ENCODE results near the gene TPGS1.

The TPGS1 gene

DNA sequence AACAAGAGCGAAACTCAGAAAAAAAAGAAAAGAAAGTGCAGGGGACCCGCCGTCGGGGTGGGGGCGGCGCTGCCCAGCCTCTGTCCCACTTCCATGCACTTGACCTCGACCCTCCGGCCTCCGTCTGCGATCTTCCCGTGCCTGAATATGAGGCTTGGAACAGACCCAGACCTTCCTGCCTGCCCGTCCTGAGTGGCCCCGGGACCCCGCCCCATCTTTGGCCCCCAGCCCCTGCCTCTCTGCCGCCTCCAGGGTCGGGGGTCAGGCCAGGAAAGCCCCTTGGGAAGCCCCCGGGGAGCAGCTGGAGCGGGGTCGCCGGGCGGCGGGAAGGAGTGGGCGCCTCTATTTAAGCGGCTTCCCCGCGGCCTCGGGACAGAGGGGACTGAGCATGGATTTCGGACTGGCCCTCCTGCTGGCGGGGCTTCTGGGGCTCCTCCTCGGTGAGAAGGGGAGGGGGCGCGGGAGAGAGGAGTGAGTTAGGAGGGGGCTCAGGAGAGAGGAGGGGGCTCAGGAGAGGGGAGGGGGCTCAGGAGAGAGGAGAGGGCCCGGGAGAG lies 11.1 kb upstream of the TPGS1 start, which contains the start of gene MADCAM1:
Gene MADCAM1 (plus strand): TSS at position 375 of the 554 bp plus-strand sequence. CDS start 14 bp downstream, at position 389.
- DNase-seq = no peak

DNA sequence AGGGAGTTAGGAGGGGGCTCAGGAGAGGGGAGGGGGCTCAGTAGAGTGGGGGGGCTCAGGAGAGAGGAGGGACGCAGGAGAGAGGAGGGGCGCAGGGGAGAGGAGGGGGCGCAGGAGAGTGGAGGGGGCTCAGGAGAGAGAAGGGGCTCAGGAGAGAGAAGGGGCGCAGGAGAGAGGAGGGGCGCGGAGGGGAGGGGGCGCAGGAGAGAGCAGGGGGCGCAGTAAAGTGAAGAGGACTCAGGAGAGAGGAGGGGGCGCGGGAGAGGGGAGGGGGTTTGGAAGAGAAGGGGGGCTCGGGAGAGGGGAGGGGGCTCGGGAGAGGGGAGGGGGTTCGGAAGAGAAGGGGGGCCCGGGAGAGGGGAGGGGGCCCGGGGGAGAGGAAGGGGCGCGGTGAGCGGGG lies 10.3 kb upstream of the TPGS1 start:
- DNase-seq = no peak

DNA sequence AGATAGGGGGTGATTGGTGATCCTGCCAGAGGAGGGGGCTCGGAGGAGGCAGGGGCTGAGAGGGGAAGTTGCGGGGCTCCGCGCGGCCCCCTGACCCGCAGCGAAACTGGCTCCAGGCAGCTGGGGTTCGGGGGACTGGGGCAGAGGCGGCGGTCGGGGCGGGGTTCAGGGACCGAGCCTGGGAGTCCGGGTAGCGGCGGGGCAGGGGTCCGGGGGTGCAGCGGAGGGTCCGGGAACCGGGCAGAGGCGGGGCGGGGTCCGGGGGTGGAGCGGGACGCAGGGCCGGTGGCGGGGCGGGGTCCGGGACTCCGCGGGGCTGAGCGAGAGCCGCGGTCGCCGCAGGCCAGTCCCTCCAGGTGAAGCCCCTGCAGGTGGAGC lies 9.8 kb upstream of the TPGS1 start:
- no peak for DNase-seq

DNA sequence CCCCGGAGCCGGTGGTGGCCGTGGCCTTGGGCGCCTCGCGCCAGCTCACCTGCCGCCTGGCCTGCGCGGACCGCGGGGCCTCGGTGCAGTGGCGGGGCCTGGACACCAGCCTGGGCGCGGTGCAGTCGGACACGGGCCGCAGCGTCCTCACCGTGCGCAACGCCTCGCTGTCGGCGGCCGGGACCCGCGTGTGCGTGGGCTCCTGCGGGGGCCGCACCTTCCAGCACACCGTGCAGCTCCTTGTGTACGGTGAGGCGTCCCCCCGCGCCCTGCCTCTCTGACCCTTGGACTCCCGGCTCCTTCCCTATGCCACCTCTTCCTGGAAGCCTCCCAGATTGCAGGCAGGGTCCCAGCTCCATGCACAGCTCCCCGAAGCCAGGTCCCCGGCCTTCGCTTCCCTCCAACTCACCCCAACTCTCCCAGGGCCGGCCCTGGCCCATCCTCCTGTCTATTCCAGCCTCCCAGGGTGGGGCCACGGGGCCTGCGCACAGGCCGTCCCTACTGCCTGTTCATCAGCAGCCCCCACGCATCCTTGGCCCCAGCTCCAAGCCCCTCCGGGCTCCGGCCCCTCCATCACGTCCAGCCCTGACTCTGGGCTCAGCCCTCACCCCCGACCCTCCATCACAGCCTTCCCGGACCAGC lies 9.3 kb upstream of the TPGS1 start:
- no peak for DNase-seq

DNA sequence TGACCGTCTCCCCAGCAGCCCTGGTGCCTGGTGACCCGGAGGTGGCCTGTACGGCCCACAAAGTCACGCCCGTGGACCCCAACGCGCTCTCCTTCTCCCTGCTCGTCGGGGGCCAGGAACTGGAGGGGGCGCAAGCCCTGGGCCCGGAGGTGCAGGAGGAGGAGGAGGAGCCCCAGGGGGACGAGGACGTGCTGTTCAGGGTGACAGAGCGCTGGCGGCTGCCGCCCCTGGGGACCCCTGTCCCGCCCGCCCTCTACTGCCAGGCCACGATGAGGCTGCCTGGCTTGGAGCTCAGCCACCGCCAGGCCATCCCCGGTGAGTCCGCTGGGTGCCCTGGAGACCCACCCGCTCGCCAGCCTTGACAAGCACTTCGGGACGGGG lies 8.8 kb upstream of the TPGS1 start:
- no peak for DNase-seq

DNA sequence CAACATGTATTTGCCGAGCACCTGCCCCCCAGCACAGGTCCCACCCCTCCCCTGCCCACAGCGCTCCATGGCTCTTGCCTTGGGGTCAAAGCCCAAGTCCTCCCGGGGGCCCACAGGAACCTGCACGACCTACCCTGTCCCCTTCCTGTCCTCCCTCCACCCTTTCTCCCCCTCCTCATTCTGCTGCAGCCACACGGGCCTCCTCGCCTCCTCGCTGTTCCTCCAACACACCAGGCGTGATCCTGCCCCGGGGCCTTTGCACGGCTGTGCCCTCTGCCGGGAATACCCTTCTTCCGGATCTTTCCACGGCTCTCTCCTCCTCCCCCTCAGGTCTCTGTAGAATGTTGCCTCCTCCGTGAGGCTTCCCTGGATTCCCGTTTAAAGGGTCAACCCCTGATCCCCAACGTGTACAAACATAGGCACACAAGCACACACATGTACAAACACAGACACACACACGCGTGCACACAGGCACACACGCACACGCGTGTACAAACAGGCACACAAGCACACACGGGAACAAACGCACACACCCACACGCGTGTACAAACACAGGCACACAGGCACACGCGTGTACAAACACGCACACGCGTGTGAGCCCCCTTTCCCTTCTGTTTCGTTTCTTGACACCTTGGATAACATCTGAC lies 8.2 kb upstream of the TPGS1 start:
- no peak for DNase-seq

DNA sequence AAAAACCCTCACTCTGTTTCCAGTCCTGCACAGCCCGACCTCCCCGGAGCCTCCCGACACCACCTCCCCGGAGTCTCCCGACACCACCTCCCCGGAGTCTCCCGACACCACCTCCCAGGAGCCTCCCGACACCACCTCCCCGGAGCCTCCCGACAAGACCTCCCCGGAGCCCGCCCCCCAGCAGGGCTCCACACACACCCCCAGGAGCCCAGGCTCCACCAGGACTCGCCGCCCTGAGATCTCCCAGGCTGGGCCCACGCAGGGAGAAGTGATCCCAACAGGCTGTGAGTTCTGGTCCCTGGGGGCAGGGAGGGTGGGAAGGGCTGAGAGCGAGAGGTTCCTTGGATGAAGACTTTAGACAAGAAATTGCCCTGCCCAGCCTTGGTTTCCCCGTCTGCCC lies 5.7 kb upstream of the TPGS1 start:
- DNase-seq = no peak

DNA sequence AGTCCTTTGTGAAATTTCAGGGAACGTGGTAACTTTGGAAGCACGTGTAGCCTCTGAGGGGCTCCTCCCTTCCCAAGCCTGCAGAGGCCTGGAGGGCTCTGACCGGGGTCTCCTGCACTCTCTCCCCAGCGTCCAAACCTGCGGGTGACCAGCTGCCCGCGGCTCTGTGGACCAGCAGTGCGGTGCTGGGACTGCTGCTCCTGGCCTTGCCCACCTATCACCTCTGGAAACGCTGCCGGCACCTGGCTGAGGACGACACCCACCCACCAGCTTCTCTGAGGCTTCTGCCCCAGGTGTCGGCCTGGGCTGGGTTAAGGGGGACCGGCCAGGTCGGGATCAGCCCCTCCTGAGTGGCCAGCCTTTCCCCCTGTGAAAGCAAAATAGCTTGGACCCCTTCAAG lies 2.7 kb upstream of the TPGS1 start:
- no peak for DNase-seq

DNA sequence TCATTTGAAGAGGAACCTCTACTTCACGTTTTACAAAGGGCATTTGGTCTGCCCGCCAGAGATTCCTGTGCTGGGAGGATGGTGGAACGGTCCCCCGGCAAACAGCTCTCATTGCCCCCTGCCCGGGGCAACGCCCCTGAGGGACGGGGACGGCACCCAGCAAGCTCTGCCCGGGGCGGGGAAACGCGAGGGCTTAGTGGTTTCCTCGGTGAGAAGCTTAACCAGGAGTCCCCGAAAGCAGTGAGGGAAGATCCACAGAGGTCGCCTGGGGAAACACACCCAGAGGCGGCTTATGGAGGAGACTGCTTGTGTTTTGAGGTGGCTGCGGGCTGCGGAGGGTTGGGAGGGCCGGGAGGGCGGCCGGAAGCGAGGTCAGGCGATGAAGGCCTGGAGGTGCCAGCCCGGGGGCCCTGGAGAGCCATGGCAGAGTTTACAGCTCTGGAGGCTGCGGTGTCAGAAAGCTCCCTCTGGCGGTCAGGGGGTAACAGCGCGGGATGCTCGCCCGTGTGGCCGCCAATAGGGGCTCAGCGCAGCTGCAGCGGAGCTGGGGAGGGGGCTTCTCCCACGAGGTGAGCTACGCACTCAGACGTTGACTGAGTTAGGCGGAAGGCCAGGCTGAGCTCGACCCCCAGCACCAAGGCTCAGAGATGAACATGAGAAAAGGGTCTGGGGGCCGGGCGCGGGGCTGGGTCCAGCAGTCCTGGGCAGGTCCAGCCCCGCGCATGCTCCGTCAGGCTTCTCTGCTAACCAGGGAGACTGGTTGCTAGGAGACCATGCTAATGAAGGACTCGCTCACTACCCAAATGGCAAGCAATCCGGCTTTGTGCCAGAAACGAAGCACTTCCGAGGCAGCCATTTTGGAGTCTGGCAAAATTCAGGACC lies 652 bp upstream of the TPGS1 start:
- DNase-seq = peak; percentile 95

DNA sequence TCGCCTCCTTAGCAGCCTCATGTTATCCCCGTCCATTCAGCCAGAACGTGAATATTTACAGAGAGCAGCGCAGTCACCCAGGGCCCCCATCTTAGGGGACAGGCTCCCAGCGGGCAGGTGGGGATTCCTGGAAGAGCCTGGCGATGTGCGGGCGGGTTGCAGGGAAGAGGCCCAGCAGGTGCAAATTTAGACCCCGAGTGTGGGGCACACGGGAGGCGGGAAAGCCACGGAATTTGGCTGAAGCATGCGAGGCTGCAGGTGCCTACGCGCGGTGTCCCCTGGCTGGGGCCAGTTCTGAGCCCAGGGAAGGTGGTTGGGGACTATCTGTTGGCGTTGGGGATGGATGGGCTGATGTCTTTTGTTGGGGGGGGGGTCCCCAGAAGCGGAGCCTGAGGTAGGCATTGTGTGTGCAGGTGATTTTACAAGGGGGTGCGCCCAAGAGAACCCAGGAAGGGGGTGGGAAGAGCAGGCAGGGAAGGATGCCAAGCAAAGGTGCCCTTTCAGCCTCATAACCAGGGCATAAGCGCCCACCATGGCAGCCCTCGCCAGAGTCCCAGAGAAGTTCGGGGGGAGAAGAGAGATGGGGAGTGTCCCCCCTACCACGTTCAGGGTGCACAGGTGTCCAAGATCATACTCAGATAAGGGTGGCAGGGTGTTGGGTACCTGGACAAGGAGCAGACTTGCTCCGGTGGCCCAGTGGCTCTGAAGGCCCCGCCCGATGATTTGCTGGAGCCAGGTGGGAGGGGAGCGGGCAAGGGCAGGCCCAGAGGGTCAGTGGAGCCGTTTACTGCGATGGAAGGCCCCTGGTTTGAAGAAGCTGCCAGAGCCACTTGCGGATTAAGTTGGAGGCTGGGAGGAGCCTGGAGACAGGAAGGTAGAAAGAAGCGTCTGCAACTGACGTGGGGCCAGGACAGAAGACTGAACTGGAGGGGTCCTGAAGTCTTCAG lies 1.2 kb downstream of the TPGS1 start:
- DNase-seq = no peak

DNA sequence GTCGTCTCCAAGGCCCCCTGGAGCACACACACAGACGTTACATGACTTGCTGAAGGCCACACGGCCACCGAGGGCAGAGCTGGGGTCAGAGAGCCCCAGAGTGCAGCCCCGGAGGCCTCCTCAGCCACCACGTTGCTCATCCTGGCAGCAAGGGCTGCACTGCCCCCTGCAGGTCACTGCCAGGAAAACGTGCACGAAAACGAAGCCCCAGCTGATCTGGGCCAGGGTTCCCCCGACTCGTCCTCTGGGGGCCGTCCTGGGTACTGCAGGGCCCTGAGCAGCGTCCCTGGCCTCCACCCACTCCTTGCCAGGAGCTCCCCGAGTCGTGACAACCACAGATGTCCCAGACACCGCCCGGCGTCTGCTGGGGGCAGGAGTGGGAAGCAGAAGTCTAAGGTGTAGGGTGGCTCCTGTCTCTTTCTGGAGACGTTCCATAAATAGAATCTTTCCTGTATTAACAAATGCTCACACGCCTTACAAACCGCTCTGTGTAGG lies 3.4 kb downstream of the TPGS1 start:
- peak; percentile 41 for DNase-seq

DNA sequence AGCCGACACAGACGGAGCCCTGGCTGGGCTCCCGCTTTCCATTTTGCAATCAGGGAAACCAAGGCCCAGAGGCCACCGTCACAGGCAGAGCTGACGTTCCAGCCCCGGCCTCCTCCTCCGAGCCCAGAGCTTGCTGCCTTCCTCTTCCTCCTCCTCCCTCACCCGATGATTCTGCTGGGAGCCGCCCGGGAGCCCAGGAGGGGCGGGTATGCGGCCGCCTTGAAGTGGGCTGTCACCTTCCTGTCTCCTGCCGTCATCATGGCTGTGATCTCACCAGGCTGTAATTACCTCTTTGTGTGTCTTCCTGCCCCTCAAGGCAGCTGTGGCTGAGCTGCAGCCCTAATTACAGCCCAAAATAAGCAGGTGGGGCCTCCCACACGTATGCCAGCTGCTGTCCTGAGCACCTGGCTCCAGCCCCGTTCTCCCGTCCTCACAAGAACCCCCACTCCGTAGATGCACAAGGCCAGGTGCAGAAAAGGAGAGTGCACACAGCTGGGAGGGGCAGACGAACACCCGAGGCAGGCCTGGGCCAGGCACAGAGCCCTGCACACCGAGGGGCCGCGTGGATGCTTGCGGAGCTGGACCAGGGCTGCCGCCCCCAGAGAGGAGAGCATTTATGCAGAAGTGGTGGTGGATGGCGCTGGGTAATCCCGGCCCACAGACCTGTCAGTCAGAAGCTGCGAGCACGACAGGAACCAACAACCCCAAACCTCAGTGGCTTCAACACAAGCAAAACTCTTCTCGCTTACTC lies 4.0 kb downstream of the TPGS1 start:
- DNase-seq = peak; percentile 89

DNA sequence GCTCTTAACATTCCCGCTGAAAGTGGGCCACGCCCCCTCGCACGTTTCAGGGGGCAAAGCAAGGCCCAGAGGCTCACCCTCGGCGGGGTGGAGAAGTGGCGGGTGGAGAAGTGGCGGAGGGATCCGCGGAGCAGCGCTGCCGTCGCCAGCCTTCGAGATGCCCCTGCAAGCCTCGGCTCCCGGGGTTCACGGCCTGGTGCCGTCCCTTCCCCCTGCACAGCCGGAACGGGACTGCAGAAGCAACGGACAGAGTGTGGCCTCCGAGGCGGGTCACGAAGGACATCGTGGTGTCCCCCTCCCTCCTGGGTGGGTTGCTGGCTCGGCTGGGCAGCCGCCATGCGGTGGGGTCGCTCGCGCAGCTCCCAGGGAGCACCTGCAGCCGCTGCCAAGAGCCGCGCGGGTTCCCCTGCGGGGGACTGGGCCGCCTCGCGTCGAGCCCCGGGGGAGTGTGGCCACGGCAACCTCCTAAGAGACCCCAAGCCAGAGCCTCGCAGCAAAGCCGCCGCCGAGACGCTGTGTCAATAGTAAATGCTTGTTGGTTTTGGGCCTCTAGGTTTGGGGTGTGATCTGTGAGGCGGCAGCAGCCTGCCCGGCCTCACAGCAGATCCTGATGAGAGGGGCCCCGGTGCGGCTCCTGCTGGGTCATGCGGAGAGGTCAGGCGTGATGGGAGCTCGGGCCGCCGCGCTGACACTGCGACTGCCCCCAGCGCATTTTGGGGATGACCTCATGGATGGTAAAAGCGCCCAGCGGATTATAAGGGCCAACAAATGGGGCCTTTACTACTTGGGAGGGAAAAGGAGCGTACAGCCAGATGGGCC lies 5.5 kb downstream of the TPGS1 start:
- peak; percentile 58 for DNase-seq

DNA sequence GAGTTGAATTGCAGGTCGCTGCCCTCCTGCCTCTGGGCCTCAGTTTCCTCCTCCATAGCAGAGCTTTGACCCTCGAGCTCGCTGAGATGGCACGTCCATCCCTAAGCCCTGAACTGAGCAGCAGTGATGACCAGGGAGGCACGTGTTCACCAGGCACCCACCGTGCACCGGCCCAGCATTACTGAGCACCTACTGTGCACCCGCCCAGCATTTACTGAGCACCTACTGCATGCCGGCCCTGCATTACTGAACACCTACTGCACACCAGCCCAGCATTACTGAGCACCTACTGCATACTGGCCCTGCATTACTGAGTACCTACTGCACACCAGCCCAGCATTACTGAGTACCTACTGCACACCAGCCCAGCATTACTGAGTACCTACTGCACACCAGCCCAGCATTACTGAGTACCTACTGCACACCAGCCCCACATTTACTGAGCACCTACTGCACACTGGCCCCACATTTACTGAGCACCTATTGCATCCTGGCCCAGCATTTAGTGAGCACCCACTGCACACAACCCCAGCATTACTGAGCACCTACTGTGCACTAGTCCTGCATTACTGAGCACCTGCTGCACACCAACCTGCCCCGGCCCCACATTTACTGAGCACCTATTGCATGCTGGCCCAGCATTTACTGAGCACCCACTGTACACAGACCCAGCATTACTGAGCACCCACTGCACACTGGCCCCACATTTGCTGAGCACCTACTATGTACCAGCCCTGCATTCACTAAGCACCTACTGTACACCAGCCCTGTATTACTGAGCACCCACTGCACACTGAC lies 6.3 kb downstream of the TPGS1 start:
- DNase-seq = no peak

DNA sequence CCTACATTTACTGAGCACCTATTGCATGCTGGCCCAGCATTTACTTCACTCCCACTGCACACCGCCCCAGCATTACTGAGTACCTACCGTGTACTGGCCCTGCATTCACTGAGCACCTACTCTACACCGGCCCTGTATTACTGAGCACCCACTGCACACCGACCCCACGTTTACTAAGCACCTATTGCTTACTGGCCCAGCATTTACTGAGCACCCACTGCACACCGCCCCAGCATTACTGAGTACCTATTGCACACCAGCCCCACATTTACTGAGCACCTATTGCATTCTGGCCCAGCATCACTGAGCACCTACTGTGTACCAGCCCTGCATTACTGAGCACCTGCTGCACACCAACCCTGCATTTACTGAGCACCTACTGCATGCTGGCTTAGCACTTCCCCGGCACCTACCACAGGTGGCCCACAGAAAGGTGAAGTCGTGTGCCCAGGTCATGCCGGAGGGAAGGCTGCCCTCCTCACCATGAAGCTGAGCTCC lies 6.9 kb downstream of the TPGS1 start:
- no peak for DNase-seq

DNA sequence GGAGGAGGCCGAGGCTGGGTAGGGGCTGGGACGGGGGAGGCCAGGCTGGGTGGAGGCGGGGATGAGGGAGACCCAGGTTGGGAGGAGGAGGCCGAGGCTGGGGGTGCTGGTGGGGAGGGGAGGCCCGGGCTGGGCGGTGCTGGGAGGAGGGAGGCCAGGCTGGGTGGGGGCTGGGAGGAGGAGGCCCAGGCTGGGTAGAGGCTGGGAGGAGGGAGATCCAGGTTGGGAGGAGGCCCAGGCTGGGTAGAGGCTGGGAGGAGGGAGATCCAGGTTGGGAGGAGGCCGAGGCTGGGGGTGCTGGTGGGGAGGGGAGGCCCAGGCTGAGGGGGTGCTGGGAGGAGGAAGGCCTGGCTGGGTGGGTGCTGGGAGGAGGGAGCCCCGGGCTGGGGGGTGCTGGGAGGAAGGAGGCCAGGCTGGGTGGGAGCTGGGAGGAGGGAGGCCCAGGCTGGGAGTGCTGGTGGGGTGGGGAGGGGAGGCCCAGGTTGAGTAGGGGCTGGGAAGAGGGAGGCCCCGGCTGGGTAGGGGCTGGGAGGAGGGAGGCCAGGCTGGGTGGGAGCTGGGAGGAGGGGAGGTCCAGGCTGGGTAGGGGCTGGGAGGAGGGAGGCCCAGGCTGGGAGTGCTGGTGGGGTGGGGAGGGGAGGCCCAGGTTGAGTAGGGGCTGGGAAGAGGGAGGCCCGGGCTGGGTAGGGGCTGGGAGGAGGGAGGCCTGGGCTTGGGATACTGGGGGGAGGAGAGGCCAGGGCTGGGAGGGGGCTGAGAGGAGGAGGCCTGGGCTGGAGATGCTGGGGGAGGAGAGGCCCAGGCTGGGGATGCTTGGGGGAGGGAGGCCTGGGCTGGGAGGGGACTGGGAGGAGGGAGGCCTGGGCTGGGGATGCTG lies 10.7 kb downstream of the TPGS1 start:
- DNase-seq = no peak

DNA sequence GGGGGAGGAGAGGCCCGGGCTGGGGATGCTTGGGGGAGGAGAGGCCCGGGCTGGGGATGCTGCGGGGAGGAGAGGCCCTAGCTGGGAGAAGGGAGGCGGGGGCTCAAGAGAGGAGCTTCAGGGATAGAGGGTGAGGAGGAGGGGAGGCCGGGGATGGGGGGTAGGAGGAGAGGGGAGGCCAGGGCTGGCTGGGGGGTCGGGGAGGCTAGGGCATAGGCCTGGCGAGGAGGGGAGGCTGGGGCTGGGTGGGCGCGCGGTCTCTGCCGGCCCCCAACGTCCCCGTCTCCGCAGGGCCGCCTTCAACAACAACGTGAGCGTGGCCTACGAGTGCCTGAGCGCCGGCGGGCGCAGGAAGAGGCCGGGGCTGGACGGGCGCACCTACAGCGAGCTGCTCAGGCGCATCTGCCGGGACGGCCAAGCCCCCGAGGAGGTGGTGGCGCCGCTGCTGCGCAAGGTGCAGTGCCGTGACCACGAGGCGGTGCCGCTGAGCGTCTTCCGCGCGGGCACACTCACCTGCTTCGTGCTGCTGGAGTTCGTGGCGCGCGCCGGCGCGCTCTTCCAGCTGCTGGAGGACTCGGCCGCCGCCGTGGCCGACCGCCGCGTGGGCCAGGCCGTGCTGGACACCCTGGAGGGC lies 11.4 kb downstream of the TPGS1 start:
- no peak for DNase-seq

DNA sequence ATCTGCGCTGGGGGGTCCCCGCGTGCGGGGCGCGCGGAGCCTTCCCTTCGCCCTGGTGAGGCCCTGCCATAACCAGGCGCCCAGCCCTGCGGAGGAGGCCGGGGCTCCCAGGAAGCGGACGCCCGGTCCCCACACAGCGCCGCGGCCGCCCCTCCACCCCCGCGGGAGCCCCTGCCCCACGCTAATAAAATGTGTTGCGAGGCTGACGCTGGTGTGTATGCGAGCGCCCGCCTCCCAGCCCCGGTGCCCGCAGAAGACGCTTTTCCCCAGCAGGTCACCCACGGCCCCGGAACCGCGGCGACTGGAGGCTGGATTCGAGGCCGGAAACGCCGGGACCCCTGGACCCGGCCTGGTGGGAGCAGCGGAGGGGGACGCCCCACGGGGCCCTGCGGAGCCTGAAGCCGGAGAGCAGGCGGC lies 12.2 kb downstream of the TPGS1 start:
- no peak for DNase-seq
